OCI-LY7 (cell line): ENCODE results near the gene OR2C1. TPM values are rescaled to one million over a fixed set of nuclear protein-coding genes. Genes with fewer than 3 reads are reported as not detected.

Source experiments
- Bru-seq: library from RNA; stranded (reverse); fragments of 400-500 nt; gene quantifications from one replicate; lab custom pipeline; 2021; lab: Mats Ljungman, UMichigan
- BruChase-seq, 2 experiments: library from RNA; stranded (reverse); fragments of 400-500 nt; gene quantifications; one replicate each; lab custom pipeline; 2021; lab: Mats Ljungman, UMichigan
- BruUV-seq: library from RNA; stranded (reverse); fragments of 400-500 nt; replicated peaks from 2 replicates; lab custom pipeline; 2021; lab: Mats Ljungman, UMichigan
- CTCF ChIA-PET: fragments of 300-600 bp; sonication (Branson Sonifier 250); formaldehyde crosslinking; loops from one replicate; lab custom pipeline; 2022; ENCODE audit warnings: antibody characterized with exemption; ENCODE audit not compliant: unreplicated experiment; lab: Charles Lee
- POLR2A ChIA-PET: fragments of 300-600 bp; sonication (Branson Sonifier 250); formaldehyde crosslinking; loops from one replicate; lab custom pipeline; 2022; ENCODE audit warnings: antibody characterized with exemption; lab: Charles Lee
- DNase-seq: peaks from one replicate; pipeline ENCODE4 v3.0.0-alpha.2; 2015; ENCODE audit warnings: low spot score
- H2AFZ ChIP-seq: fragments of 200-600 bp; sonication (generic), shearing (Covaris generic); 2 replicates; pipeline ENCODE4 v1.6.1; 2014; ENCODE audit warnings: mild to moderate bottlenecking, antibody characterized with exemption, low read length, moderate library complexity
- H3K27ac ChIP-seq: fragments of 200-600 bp; sonication (generic); 2 replicates; pipeline ENCODE4 v1.5.1; 2014; ENCODE audit warnings: mixed run types, low read depth, mild to moderate bottlenecking, moderate library complexity, low read length, inconsistent platforms; ENCODE audit not compliant: poor library complexity, severe bottlenecking
- H3K36me3 ChIP-seq: fragments of 200-600 bp; sonication (generic); 2 replicates; pipeline ENCODE4 v1.6.1; 2014; ENCODE audit warnings: mild to moderate bottlenecking, antibody characterized with exemption, low read length, moderate library complexity, mixed read lengths; ENCODE audit not compliant: insufficient read depth
- H3K4me1 ChIP-seq: fragments of 200-600 bp; sonication (generic); 2 replicates; pipeline ENCODE4 v1.5.1; 2014; ENCODE audit warnings: mild to moderate bottlenecking, low read length; ENCODE audit not compliant: insufficient read depth, poor library complexity, severe bottlenecking
- H3K4me2 ChIP-seq: fragments of 200-600 bp; sonication (generic); 2 replicates; pipeline ENCODE4 v1.6.1; 2014; ENCODE audit warnings: mild to moderate bottlenecking, low read length
- H3K4me3 ChIP-seq: fragments of 200-600 bp; sonication (generic); 2 replicates; pipeline ENCODE4 v1.5.1; 2014; ENCODE audit warnings: mild to moderate bottlenecking, low read depth, low read length; ENCODE audit not compliant: poor library complexity, severe bottlenecking
- H3K79me2 ChIP-seq: fragments of 200-600 bp; sonication (generic); 2 replicates; pipeline ENCODE4 v1.6.1; 2016; ENCODE audit warnings: low read depth, mild to moderate bottlenecking, low read length, moderate library complexity, mixed read lengths; ENCODE audit not compliant: insufficient read depth
- H3K9me2 ChIP-seq: fragments of 200-600 bp; sonication (generic); 2 replicates; pipeline ENCODE4 v1.6.1; 2016; ENCODE audit warnings: mild to moderate bottlenecking, low read length, mixed read lengths; ENCODE audit not compliant: insufficient read depth
- H3K9me3 ChIP-seq: fragments of 200-600 bp; sonication (generic); 2 replicates; pipeline ENCODE4 v1.6.1; 2014; ENCODE audit warnings: mild to moderate bottlenecking, mixed run types, low read length, mixed read lengths
- H4K20me1 ChIP-seq: fragments of 200-600 bp; sonication (generic); 2 replicates; pipeline ENCODE4 v1.6.1; 2014; ENCODE audit warnings: mild to moderate bottlenecking, antibody characterized with exemption, low read length, moderate library complexity, mixed read lengths; ENCODE audit not compliant: insufficient read depth
- EZH2phosphoT487 ChIP-seq: fragments of 200-600 bp; sonication (generic); IDR thresholded peaks from 2 replicates; pipeline ENCODE4 v1.6.1; 2018; ENCODE audit warnings: low read depth, borderline replicate concordance, mild to moderate bottlenecking, mixed run types, antibody characterized with exemption, low read length, moderate library complexity, mixed read lengths
- intact Hi-C: fragments of 100-400 bp; cut with micrococcal nuclease; formaldehyde crosslinking; loops from one replicate; pipeline ENCODE4 v1.10.0; 2022; ENCODE audit not compliant: unreplicated experiment
- long read RNA-seq: library from polyadenylated mRNA; stranded (forward); transcript quantifications from one replicate; pipeline ENCODE4 v2.0.0, GENCODE V29; 2022
- total RNA-seq, 2 experiments: library from RNA; depleted of rRNA in 1 of 2; stranded (reverse); fragments of >200 nt in 1 of 2; shearing (Covaris generic) in 1 of 2; gene quantifications; 2 replicates each; pipeline ENCODE4 v1.2.3, GENCODE V29; 2014 to 2022
- TF ChIP-seq, protein P1 (sequence below): fragments of 200-600 bp; sonication (generic); conservative IDR thresholded peaks from 2 replicates; pipeline ENCODE4 v1.5.1; 2014; ENCODE audit warnings: mild to moderate bottlenecking, antibody characterized with exemption, low read length, moderate library complexity, mixed read lengths

OR2C1 gene
- total RNA-seq (2014; rRNA removed; shearing (Covaris generic)), result 0.09 and 0.10 TPM in 2 replicates
- total RNA-seq (2022), result not detected in 2 replicates
- not detected for Bru-seq, nascent RNA
- BruChase-seq, experiment 1, labeled RNA remaining after a 6-hour chase, result not detected
- BruChase-seq, experiment 2, labeled RNA remaining after a 2-hour chase, result percentile 26 among the genes with signal in this experiment
- long read RNA-seq, result 0 reads

DNA sequence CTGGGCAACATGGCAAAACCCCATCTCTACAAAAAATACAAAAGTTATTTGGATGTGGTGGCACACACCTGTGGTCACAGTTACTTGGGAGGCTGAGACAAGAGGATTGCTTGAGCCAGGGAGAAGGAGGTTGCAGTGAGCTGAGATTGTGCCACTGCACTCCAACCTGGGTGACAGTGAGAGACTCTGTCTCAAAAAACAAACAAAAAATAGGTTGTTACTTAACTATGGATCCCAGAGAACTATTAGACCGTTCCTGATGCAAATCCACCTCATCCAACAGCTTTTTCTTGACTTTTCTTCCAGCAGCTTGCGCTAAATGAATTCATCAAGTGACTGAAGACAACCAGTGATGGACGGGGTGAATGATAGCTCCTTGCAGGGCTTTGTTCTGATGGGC is at the start of gene OR2C1:
TSS of gene OR2C1 (plus strand) at position 301 of the 400 bp plus-strand sequence. CDS start at position 353, 52 bp downstream.
- no TSS peak for BruUV-seq
- intact Hi-C loops, result no loop called here
- TF ChIP-seq, protein P1, sequence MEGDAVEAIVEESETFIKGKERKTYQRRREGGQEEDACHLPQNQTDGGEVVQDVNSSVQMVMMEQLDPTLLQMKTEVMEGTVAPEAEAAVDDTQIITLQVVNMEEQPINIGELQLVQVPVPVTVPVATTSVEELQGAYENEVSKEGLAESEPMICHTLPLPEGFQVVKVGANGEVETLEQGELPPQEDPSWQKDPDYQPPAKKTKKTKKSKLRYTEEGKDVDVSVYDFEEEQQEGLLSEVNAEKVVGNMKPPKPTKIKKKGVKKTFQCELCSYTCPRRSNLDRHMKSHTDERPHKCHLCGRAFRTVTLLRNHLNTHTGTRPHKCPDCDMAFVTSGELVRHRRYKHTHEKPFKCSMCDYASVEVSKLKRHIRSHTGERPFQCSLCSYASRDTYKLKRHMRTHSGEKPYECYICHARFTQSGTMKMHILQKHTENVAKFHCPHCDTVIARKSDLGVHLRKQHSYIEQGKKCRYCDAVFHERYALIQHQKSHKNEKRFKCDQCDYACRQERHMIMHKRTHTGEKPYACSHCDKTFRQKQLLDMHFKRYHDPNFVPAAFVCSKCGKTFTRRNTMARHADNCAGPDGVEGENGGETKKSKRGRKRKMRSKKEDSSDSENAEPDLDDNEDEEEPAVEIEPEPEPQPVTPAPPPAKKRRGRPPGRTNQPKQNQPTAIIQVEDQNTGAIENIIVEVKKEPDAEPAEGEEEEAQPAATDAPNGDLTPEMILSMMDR, result no peak
- TF ChIP-seq EZH2phosphoT487, result no peak
- ChIA-PET CTCF (no interaction called here), POLR2A (interaction anchor here (1.4 kb wide), 1 partner anchor 8 kb away, joined by 3 read pairs; no protein-coding TSS in a partner anchor)
- Histone ChIP-seq H3K9me3 (no peaks in the 10 kb centered on the region), H3K9me2 (no peaks in the 10 kb centered on the region), H3K36me3 (no peaks in the 10 kb centered on the region), H2AFZ (no peak within 1 kb of the TSS), H3K79me2 (no peaks in the 10 kb centered on the region), H3K4me1 (peaks cover 14% of the 10 kb centered on the region), H3K27ac (no peak within 1 kb of the TSS), H4K20me1 (no peaks in the 10 kb centered on the region), H3K4me3 (no peak within 1 kb of the TSS), H3K4me2 (no peak within 1 kb of the TSS)
- no peak for DNase-seq

- ChIA-PET POLR2A (no interaction called here), CTCF (no interaction called here)
- intact Hi-C loops, result no loop called here
- Histone ChIP-seq H3K36me3 (0 out of 2 replicates have a peak, but pooled peaks cover 2% of the 10 kb centered on the region), H3K27ac (no peak overlapping the region), H4K20me1 (no peaks in the 10 kb centered on the region), H2AFZ (no peak overlapping the region), H3K4me3 (no peak overlapping the region), H3K9me2 (no peaks in the 10 kb centered on the region), H3K4me1 (no peaks in the 10 kb centered on the region), H3K4me2 (peak overlapping the region; percentile 14; the same call in 1 of the 2 replicates), H3K79me2 (no peaks in the 10 kb centered on the region), H3K9me3 (no peaks in the 10 kb centered on the region)
- no peak for TF ChIP-seq EZH2phosphoT487
- TF ChIP-seq, protein P1, result no peak
- no peak for DNase-seq
- BruUV-seq, result no TSS peak
Measured at GRCh38 chr16:3306078-3306477, 49.6 kb upstream of the OR2C1 start.

- POLR2A ChIA-PET, result interaction anchor here (0.7 kb wide), 1 partner anchor 49 kb away, joined by 3 read pairs; no protein-coding TSS in a partner anchor
- intact Hi-C loops, result no loop called here
- DNase-seq, result no peak
- TF ChIP-seq EZH2phosphoT487, result no peak
- TF ChIP-seq, protein P1, result no peak
- no peaks in the 10 kb centered on the region for H4K20me1 ChIP-seq
- H2AFZ ChIP-seq, result no peak overlapping the region
- no peaks in the 10 kb centered on the region for H3K9me2 ChIP-seq
- CTCF ChIA-PET, result no interaction called here
- BruUV-seq, result no TSS peak
- no peaks in the 10 kb centered on the region for H3K36me3 ChIP-seq
- H3K79me2 ChIP-seq, result no peaks in the 10 kb centered on the region
- H3K27ac ChIP-seq, result no peak overlapping the region
- H3K4me3 ChIP-seq, result no peak overlapping the region
- no peaks in the 10 kb centered on the region for H3K9me3 ChIP-seq
- no peaks in the 10 kb centered on the region for H3K4me1 ChIP-seq
- no peak overlapping the region for H3K4me2 ChIP-seq
Measured at GRCh38 chr16:3311496-3311895, 44.2 kb upstream of the OR2C1 start.
